ENCODE results near the gene FTO. TPM values are rescaled to one million over a fixed set of nuclear protein-coding genes. Genes with fewer than 3 reads are reported as not detected.

The FTO gene
- polyA plus RNA-seq, 3 donors = 16.8 to 51.0 (median 37.7) TPM

DNA sequence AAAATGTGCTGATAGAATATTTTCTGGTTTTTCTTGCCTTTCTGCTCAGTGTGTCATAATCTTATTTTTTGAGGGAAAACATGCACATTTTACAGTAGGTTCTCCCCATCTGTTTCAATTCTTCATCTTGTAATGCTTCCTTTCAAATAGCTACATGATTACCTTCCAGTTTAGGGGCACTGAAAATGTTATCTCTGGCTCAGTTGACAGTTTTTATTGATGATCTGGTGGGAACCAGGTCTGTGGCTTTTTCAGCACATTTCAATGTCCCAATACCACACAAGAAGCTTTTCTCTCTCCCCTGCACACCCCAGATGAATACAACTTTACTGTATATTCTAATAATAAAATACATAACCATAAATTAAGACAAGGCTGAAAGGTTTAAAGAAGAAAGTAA lies 36.5 kb downstream of the FTO start:
- Mint-ChIP-seq H3K4me1 (peaks cover 17% of the 10 kb centered on the region), H3K36me3 (peaks cover under 1 to 4% of the 10 kb centered on the region in 2 donors), H3K27me3 (ENCODE audit: low read depth in 3 of 3) (no peaks in the 10 kb centered on the region), H3K9me3 (no peaks in the 10 kb centered on the region), H3K27ac (no peak overlapping the region), H3K4me3 (no peak overlapping the region)
- TF ChIP-seq, protein P1, sequence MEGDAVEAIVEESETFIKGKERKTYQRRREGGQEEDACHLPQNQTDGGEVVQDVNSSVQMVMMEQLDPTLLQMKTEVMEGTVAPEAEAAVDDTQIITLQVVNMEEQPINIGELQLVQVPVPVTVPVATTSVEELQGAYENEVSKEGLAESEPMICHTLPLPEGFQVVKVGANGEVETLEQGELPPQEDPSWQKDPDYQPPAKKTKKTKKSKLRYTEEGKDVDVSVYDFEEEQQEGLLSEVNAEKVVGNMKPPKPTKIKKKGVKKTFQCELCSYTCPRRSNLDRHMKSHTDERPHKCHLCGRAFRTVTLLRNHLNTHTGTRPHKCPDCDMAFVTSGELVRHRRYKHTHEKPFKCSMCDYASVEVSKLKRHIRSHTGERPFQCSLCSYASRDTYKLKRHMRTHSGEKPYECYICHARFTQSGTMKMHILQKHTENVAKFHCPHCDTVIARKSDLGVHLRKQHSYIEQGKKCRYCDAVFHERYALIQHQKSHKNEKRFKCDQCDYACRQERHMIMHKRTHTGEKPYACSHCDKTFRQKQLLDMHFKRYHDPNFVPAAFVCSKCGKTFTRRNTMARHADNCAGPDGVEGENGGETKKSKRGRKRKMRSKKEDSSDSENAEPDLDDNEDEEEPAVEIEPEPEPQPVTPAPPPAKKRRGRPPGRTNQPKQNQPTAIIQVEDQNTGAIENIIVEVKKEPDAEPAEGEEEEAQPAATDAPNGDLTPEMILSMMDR (IDR thresholded peaks at IDR 0.05) = no peak
- Histone ChIP-seq H4K20me1 (ENCODE audit: insufficient read depth, low read length) (peaks cover 9% of the 10 kb centered on the region), H2AFZ (ENCODE audit: insufficient read depth, low read depth, low read length, poor library complexity, severe bottlenecking) (no peak overlapping the region), H3K36me3 (replicated peaks in 1 of 2; ENCODE audit: control insufficient read depth in 1 of 2, insufficient read depth in 2 of 2, low read length in 2 of 2) (no peaks in the 10 kb centered on the region), H3K4me1 (ENCODE audit: control insufficient read depth in 1 of 2, insufficient read depth in 2 of 2, low read length in 2 of 2) (peaks cover 0 to 5% of the 10 kb centered on the region in 2 donors), H3K79me2 (ENCODE audit: insufficient read depth, low read length) (no peaks in the 10 kb centered on the region), H3K4me3 (replicated peaks in 1 of 3; ENCODE audit: low read depth in 2 of 3, low read length in 3 of 3) (no peak overlapping the region), H3K9me3 (replicated peaks in 1 of 2; ENCODE audit: control insufficient read depth in 1 of 2, insufficient read depth in 1 of 2, low read length in 2 of 2) (no peaks in the 10 kb centered on the region), H3K27ac (ENCODE audit: low read depth in 1 of 2, low read length in 2 of 2) (no peak overlapping the region), H3K4me2 (replicated peaks; ENCODE audit: extremely low read depth, low read length, poor library complexity, severe bottlenecking) (no peak overlapping the region), H3K27me3 (ENCODE audit: control insufficient read depth in 2 of 2, insufficient read depth in 2 of 2, low read length in 2 of 2) (no peaks in the 10 kb centered on the region), H3K9ac (ENCODE audit: insufficient read depth, low read length, poor library complexity, severe bottlenecking) (no peak overlapping the region)
- DNase-seq = no peak
- intact Hi-C loops (cut with micrococcal nuclease) = no loop called here

DNA sequence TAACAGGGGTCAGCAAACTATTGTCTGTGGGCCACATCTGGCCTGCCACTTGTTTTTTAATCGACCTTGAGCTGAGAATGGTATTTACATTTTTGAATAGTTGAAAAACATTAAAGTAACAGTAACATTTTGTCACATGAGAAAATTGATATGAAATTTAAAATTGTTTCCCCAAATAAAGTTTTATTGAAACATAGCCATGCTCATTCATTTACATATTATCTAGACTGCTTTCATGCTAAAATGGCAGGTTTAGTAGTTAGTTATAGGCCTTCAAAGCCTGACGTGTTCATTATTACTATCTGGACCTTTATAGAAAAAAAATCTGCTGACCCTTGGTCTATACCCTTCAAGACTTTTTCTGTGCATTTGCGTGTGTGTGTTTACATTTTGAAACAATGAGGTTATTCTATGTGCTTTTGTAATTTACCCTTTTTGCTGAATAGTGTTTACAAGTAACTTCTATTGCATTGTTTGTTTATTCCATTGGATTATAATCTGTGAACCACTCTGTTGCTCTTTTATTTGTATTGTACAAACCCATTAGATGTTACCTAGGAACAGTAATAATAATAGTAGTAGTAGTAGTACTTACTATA lies 37.1 kb downstream of the FTO start:
- no peak overlapping the region for H3K27ac ChIP-seq (ENCODE audit: low read depth in 1 of 2, low read length in 2 of 2)

More for the DNA sequence above, 37.1 kb downstream of the FTO start:
- Histone ChIP-seq H3K9me3 (replicated peaks in 1 of 2; ENCODE audit: control insufficient read depth in 1 of 2, insufficient read depth in 1 of 2, low read length in 2 of 2) (no peaks in the 10 kb centered on the region), H3K79me2 (ENCODE audit: insufficient read depth, low read length) (peaks cover 3% of the 10 kb centered on the region), H4K20me1 (ENCODE audit: insufficient read depth, low read length) (peaks cover 10% of the 10 kb centered on the region), H2AFZ (ENCODE audit: insufficient read depth, low read depth, low read length, poor library complexity, severe bottlenecking) (no peak overlapping the region), H3K36me3 (replicated peaks in 1 of 2; ENCODE audit: control insufficient read depth in 1 of 2, insufficient read depth in 2 of 2, low read length in 2 of 2) (no peaks in the 10 kb centered on the region), H3K4me1 (ENCODE audit: control insufficient read depth in 1 of 2, insufficient read depth in 2 of 2, low read length in 2 of 2) (peaks cover 0 to 5% of the 10 kb centered on the region in 2 donors), H3K27me3 (ENCODE audit: control insufficient read depth in 2 of 2, insufficient read depth in 2 of 2, low read length in 2 of 2) (no peaks in the 10 kb centered on the region), H3K4me2 (replicated peaks; ENCODE audit: extremely low read depth, low read length, poor library complexity, severe bottlenecking) (no peak overlapping the region), H3K4me3 (replicated peaks in 1 of 3; ENCODE audit: low read depth in 2 of 3, low read length in 3 of 3) (no peak overlapping the region), H3K9ac (ENCODE audit: insufficient read depth, low read length, poor library complexity, severe bottlenecking) (no peak overlapping the region)
- TF ChIP-seq, protein P1 (IDR thresholded peaks at IDR 0.05) = no peak
- Mint-ChIP-seq H3K9me3 (no peaks in the 10 kb centered on the region), H3K27ac (no peak overlapping the region), H3K36me3 (peaks cover 0 to 4% of the 10 kb centered on the region in 2 donors), H3K4me3 (no peak overlapping the region), H3K27me3 (ENCODE audit: low read depth in 3 of 3) (no peaks in the 10 kb centered on the region), H3K4me1 (peaks cover 17% of the 10 kb centered on the region)
- no CpG with 5 or more reads among the region's 3 CpGs for WGBS (ENCODE audit: insufficient coverage)
- intact Hi-C loops (cut with micrococcal nuclease) = no loop called here
- no peak for DNase-seq

All from CD14-positive monocyte (primary cell).